Ishikawa (cell line): ENCODE measurements around the gene PYGO1.

Experiments
- CEBPB ChIP-seq: IDR thresholded peaks from 2 replicates; pipeline ENCODE4 v1.6.1; 2012
- EP300 ChIP-seq: IDR thresholded peaks from 2 replicates; pipeline ENCODE4 v1.6.1; 2012; ENCODE audit warnings: borderline replicate concordance
- RAD21 ChIP-seq: IDR thresholded peaks from 2 replicates; pipeline ENCODE4 v1.6.1; 2012; ENCODE audit warnings: low read depth
- REST ChIP-seq: IDR thresholded peaks from 2 replicates; pipeline ENCODE4 v1.6.1; 2012; ENCODE audit warnings: low read depth, mild to moderate bottlenecking
- TCF12 ChIP-seq: IDR thresholded peaks from 2 replicates; pipeline ENCODE4 v1.6.1; 2012; ENCODE audit warnings: low read depth

DNA sequence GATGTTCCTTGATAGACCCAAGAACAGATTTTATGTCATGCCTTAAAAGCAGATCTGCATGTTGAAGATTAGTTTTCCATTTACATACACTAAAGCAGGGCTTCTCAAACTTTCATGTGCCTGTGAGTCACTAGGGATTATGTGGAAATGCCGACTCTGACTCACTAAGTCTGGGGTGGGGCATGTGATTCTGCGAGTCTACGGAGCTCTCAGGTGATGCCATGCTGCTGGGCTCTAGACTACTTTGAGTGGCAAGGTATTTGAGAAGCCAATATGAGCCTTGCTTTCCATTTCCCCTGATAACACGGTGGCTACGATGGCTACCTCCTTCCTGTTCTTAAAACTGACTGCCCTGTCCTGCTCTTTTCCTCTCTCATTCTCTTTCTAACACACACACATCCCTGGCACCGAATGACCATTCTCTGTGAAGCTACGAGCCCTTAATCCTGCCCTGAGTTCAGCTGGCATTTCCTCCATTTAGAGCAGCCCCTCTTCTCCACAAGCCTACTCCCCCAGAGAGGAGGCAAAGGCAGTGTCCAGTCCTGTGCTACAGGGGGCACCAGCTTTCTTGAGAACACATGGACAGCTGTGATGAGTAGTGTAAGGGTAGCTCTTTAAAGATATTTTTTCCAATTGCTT is 39.7 kb upstream of the PYGO1 start:
- no peak for TF ChIP-seq CEBPB
- no peak for TF ChIP-seq RAD21
- no peak for TF ChIP-seq TCF12
- TF ChIP-seq EP300 = no peak; the same call in 1 of the 2 replicates
- no peak for TF ChIP-seq REST
